H4 (cell line): ENCODE measurements around the gene NOXA1. TPM values are rescaled to one million over a fixed set of nuclear protein-coding genes. Genes with fewer than 3 reads are reported as not detected.
A peak's percentile ranks its signal among the peaks of the same experiment; 100 is the strongest.
"Not testable (repeated sequence)": the region's sequence is repeated elsewhere in the genome, so short reads cannot be mapped to it uniquely, and the experiment has no call there.

Source experiments
- DNase-seq: peaks from one replicate; pipeline ENCODE4 v3.0.0-alpha.2; 2015; ENCODE audit warnings: low spot score
- total RNA-seq: library from RNA; depleted of rRNA; stranded (reverse); fragments of >200 nt; shearing (Covaris generic); gene quantifications from 2 replicates; pipeline ENCODE4 v1.2.3, GENCODE V29; 2014

NOXA1 gene
- total RNA-seq, 1 experiment from 2014 or later = not detected

- no peak for DNase-seq
These were observed 16.0 kb downstream of the NOXA1 start for GRCh38 chr9:137439158-137439714.

GRCh38 chr9:137441289-137441934, 18.2 kb downstream of the NOXA1 start, which contains the start of gene ENTPD8:
ENTPD8 (minus strand) TSS chr9:137441357; CDS start chr9:137438285, 3,072 bp downstream.
- DNase-seq = peak; percentile 34

- no peak for DNase-seq
These were observed 18.7 kb downstream of the NOXA1 start for GRCh38 chr9:137441935-137442321.

- no peak for DNase-seq
These were observed 21.1 kb downstream of the NOXA1 start for GRCh38 chr9:137444106-137444790.

- peak; percentile 52 for DNase-seq
These were observed 22.1 kb downstream of the NOXA1 start for GRCh38 chr9:137445275-137445807.

GRCh38 chr9:137445930-137446431, 22.8 kb downstream of the NOXA1 start:
- DNase-seq = no peak

- no peak for DNase-seq
These were observed 23.8 kb downstream of the NOXA1 start for GRCh38 chr9:137446851-137447471.

DNA sequence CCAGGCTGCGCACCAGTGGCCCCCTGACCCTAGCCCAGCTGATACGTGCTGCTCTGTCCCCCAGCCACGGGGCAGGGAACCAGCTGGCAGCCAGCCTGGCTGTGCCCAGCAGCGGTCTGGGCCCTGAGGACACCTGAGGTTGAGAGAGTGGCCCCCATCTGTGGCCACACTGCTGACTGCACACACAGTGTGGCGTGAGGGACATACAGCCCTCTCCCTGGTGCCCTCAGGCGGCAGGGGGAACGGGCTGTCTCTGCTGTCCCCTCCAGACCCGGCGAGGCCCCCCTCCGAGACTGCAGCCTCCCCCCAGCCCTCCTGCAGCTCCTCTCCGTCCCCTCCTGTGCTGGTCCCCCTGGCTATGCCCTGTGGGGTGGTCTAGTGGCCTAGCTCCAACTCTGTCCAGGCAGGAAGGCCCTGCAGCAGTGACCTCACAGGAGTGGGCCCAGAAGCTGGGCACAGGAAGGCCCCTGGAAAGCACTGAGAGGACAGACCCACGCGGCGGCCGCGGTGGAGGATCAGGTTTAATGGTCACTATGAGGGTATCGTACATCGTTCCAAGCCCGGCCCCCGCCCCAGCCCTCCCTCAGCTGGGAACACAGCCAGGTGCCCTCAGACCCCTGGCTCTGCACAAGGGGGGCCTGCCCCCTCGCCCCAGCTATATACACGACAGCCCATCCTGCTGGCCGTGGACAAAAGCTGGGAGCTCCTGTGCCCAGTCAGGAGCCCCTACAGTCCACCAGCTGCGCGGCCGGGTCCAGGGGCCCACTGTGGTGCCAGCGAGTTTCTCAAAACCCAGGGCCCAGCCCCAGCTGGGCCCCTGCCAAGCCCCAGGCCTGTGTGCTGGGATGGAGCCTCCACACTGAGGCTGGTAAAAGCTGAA, 24.8 kb downstream of the NOXA1 start:
- DNase-seq = no peak

DNA sequence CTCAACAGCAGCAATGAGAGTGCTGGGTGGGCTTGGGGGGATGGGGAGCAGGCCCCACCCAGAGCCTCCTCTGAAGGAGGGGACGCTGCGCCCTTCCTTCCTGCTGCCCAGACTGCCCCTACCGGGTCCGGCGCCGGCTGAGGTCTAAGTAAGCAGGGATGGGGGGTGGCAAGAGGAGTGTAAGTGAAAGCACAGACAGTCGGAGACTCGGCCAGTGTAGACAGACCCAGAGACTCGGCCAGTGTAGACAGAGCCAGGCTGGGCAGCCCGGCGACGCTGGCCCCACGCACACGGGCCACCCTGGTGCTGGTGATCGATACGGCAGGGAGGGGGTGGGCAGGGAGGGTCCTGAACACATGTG, 25.4 kb downstream of the NOXA1 start:
- DNase-seq = no peak

GRCh38 chr9:137449081-137449844, 26.1 kb downstream of the NOXA1 start:
- DNase-seq = no peak

- DNase-seq = no peak
These were observed 26.8 kb downstream of the NOXA1 start for GRCh38 chr9:137449931-137450538.

DNA sequence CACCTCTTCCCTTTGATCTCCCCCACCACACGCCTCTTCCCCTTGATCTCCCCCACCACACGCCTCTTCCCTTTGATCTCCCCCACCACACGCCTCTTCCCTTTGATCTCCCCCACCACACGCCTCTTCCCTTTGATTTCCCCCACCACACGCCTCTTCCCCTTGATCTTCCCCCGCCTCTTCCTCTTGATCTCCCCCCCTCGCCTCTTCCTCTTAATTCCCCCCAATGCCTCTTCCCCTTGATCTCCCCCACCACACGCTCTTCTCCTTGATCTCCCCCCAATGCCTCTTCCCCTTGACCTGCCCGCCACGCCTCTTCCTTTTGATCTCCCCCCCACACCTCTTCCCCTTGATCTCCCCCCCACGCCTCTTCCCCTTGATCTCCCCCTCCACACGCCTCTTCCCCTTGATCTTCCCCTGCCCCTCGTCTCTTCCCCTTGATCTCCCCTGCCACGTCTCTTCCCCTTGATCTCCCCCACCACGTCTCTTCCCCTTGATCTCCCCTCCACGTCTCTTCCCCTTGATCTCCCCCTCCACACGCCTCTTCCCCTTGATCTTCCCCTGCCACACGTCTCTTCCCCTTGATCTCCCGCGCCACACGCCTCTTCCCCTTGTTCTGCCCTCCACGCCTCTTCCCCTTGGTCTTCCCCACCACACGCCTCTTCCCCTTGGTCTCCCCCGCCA, 27.5 kb downstream of the NOXA1 start:
- not testable (repeated sequence) for DNase-seq

DNA sequence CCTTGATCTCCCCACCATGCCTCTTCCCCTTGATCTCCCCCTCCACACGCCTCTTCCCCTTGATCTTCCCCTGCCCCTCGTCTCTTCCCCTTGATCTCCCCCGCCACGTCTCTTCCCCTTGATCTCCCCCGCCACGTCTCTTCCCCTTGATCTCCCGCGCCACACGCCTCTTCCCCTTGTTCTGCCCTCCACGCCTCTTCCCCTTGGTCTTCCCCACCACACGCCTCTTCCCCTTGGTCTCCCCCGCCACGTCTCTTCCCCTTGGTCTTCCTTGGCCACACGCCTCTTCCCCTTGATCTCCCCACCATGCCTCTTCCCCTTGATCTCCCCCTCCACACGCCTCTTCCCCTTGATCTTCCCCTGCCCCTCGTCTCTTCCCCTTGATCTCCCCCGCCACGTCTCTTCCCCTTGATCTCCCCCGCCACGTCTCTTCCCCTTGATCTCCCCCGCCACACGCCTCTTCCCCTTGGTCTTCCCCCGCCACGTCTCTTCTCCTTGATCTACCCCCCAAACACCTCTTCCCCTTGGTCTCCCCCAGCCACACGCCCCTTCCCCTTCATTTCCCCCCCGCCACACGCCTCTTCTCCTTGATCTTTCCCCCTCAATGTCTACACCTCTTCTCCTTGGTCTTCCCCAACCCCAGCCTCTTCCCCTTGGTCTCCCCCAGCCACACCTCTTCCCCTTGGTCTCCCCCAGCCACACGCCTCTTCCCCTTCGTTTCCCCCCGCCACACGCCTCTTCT, 28.2 kb downstream of the NOXA1 start:
- not testable (repeated sequence) for DNase-seq

GRCh38 chr9:137452006-137452760, 29.0 kb downstream of the NOXA1 start:
- no peak for DNase-seq

DNA sequence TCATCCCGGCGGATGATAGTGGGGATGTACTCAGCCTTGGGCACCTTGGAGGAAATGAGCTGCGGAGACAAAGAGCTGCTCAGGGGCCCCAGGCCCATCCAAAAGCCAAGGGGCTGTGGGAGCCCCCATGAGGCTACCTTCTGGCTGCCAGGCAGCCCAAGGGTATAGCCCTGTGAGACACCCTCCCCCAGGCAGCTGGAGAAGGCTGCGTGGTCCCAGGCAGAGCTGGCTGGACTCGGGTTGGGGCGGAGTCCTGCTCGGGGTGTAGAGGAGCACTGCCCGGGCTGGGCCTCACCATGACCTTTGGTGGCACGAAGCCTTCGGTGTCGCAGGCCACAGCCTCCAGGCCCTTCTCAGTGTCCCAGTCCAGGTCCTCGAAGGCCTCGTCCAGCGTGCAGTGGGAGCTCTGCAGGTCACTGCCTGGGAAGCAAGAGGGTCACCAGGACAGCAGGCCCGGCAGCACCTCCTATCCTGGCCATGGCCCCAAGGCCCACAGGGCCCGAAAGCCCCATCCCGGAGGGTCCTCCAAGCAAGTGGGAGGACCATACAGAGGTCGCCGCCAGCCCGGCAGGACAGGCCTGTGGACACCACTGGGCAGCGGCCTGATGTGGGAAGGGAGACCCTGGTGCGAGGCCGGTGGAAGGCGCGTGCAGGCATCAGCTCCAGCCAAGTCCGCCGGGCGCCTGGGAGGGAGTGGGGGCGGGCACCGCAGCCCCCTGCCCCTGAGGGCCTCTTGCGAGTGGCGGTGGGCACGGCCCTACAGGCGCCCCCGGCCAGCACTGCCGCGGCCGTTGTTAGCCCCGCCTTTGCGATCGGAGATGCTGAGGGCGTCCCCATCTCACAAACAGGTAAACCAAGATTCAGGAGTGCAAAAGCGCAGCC, 29.8 kb downstream of the NOXA1 start:
- no peak for DNase-seq

GRCh38 chr9:137453643-137454081, 30.5 kb downstream of the NOXA1 start:
- DNase-seq = no peak

GRCh38 chr9:137454145-137454596, 31.0 kb downstream of the NOXA1 start:
- DNase-seq = no peak
